NCI-H146 (cell line): Measurements from ENCODE around the gene NUBPL.
"Not testable (repeated sequence)": the region's sequence is repeated elsewhere in the genome, so short reads cannot be mapped to it uniquely, and the experiment has no call there.

Experiments
- DNase-seq: peaks from one replicate; lab custom pipeline; 2025; lab: John Stamatoyannopoulos, UW

Gene NUBPL

GRCh38 chr14:31677052-31677451 is 115.8 kb downstream of the NUBPL start:
- no peak for DNase-seq

GRCh38 chr14:31677630-31678029 is 116.4 kb downstream of the NUBPL start:
- DNase-seq, result peak; percentile 73

- DNase-seq, result peak; percentile 1
Measured at GRCh38 chr14:31678421-31679249, 117.4 kb downstream of the NUBPL start.

- DNase-seq, result no peak
Measured at GRCh38 chr14:31682768-31683167, 121.6 kb downstream of the NUBPL start.

- no peak for DNase-seq
Measured at GRCh38 chr14:31687726-31688125, 126.5 kb downstream of the NUBPL start.

- DNase-seq, result no peak
Measured at GRCh38 chr14:31690056-31690455, 128.9 kb downstream of the NUBPL start.

- DNase-seq, result no peak
Measured at GRCh38 chr14:31692376-31692781, 131.2 kb downstream of the NUBPL start.

- no peak for DNase-seq
Measured at GRCh38 chr14:31696378-31696777, 135.2 kb downstream of the NUBPL start.

- DNase-seq, result no peak
Measured at GRCh38 chr14:31699809-31700208, 138.6 kb downstream of the NUBPL start.

- DNase-seq, result no peak
Measured at GRCh38 chr14:31700282-31701074, 139.3 kb downstream of the NUBPL start.

GRCh38 chr14:31702130-31702529 is 140.9 kb downstream of the NUBPL start:
- DNase-seq, result no peak

- no peak for DNase-seq
Measured at GRCh38 chr14:31703056-31703455, 141.9 kb downstream of the NUBPL start.

GRCh38 chr14:31705731-31706130 is 144.5 kb downstream of the NUBPL start:
- no peak for DNase-seq

GRCh38 chr14:31708661-31709060 is 147.5 kb downstream of the NUBPL start:
- not testable (repeated sequence) for DNase-seq

GRCh38 chr14:31712244-31713127 is 151.3 kb downstream of the NUBPL start:
- DNase-seq, result no peak

- DNase-seq, result no peak
Measured at GRCh38 chr14:31716208-31716607, 155.0 kb downstream of the NUBPL start.

- DNase-seq, result peak; percentile 28
Measured at GRCh38 chr14:31717294-31718085, 156.3 kb downstream of the NUBPL start.

- DNase-seq, result no peak
Measured at GRCh38 chr14:31718585-31718984, 157.4 kb downstream of the NUBPL start.

GRCh38 chr14:31718985-31719384 is 157.8 kb downstream of the NUBPL start:
- no peak for DNase-seq

GRCh38 chr14:31726337-31726736 is 165.1 kb downstream of the NUBPL start:
- DNase-seq, result no peak

- no peak for DNase-seq
Measured at GRCh38 chr14:31727797-31728196, 166.6 kb downstream of the NUBPL start.
